K562 (cell line): ENCODE data around the gene LAMA1. TPM values are rescaled to one million over a fixed set of nuclear protein-coding genes. Genes with fewer than 3 reads are reported as not detected.

Experiments used
- ARID3B ChIP-seq: fragments of 250-450 bp; sonication (Bioruptor Pico); IDR thresholded peaks from 2 replicates; pipeline ENCODE4 v1.4.0; 2020; ENCODE audit warnings: borderline replicate concordance
- DMBX1 ChIP-seq: fragments of 250-450 bp; sonication (Bioruptor Pico); IDR thresholded peaks from 2 replicates; pipeline ENCODE4 v1.8.0; 2022; ENCODE audit warnings: inconsistent platforms, mild to moderate bottlenecking, moderate library complexity, borderline replicate concordance
- HMGXB4 ChIP-seq: sonication (generic); formaldehyde crosslinking; IDR thresholded peaks from 2 replicates; pipeline ENCODE4 v1.8.1; 2023; ENCODE audit warnings: mild to moderate bottlenecking, missing genetic modification reagents
- RBM25 ChIP-seq: fragments of 200-400 bp; formaldehyde crosslinking; IDR thresholded peaks from 2 replicates; pipeline ENCODE4 v1.6.1; 2018; ENCODE audit warnings: low read length, low read depth, moderate library complexity; ENCODE audit not compliant: severe bottlenecking
- ZBTB9 ChIP-seq: fragments of 450-650 bp; formaldehyde crosslinking; IDR thresholded peaks from 2 replicates; pipeline ENCODE4 v1.4.0; 2020; ENCODE audit warnings: mild to moderate bottlenecking, moderate library complexity
- polyA plus RNA-seq, 8 experiments: library from polyadenylated mRNA; depleted of rRNA in 4 of 8; stranded (reverse) in 5 of 8; unstranded in 3 of 8; fragments of >200 nt; fragmentation: Nextera tagmentation in 2 of 8; fragmentation: Illumina TruSeq in 1 of 8; extraction: Ambion mirVana in 2 of 8; extraction: Trizol in 1 of 8; gene quantifications; 2 replicates each; pipeline versions ENCODE4 v1.2.1 to v1.2.3, GENCODE V29; 2011 to 2014; ENCODE audit warnings: inconsistent platforms in 1 of 8, missing spikeins in 1 of 8
- total RNA-seq, 7 experiments: library from RNA; depleted of rRNA in 6 of 7; stranded (reverse); fragments of >200 nt in 6 of 7; fragmentation: Illumina TruSeq in 2 of 7; extraction: Trizol in 2 of 7; gene quantifications; 2 replicates each; pipeline versions ENCODE4 v1.2.1 to v1.2.3, GENCODE V29; 2011 to 2021; ENCODE audit warnings: low replicate concordance in 1 of 7

The LAMA1 gene
- total and polyA plus RNA-seq, 9 of the 15 experiments (the other 6 are each of a cell fraction or from before 2014, with no cell fraction given), result 0.04 TPM; not detected in 8

- no peak for TF ChIP-seq ZBTB9
- no peak for TF ChIP-seq ARID3B (CRISPR knock-in tag)
- no peak for TF ChIP-seq HMGXB4
- TF ChIP-seq DMBX1 (CRISPR knock-in tag), result no peak
- TF ChIP-seq RBM25, result no peak
- TF ChIP-seq, all 486 proteins: peak for 0
Observed at GRCh38 chr18:6947338-6948030, 170.1 kb downstream of the LAMA1 start (continued).
